BJ (cell line): ENCODE measurements around the gene SAP30BP. TPM values are rescaled to one million over a fixed set of nuclear protein-coding genes. Genes with fewer than 3 reads are reported as not detected.

Source experiments
- CTCF ChIA-PET: fragments of 350-600 bp; formaldehyde crosslinking; extraction: SDS; loops from one replicate; lab custom pipeline; 2021; ENCODE audit warnings: antibody characterized with exemption, inconsistent platforms; lab: Yijun Ruan, JAX
- POLR2A ChIA-PET: fragments of 300-600 bp; sonication (Branson Sonifier 250); formaldehyde crosslinking; extraction: SDS; loops from one replicate; lab custom pipeline; 2021; ENCODE audit warnings: antibody characterized with exemption; lab: Charles Lee
- DNase-seq: peaks from one replicate; pipeline ENCODE4 v3.0.0-alpha.2; 2011; ENCODE audit warnings: low read depth
- H3K27me3 ChIP-seq: 2 replicates; pipeline ENCODE4 v1.6.0; 2011; ENCODE audit warnings: low read length; ENCODE audit not compliant: control insufficient read depth, insufficient read depth
- H3K36me3 ChIP-seq: 2 replicates; pipeline ENCODE4 v1.5.1; 2011; ENCODE audit warnings: low read length; ENCODE audit not compliant: control insufficient read depth, insufficient read depth
- H3K4me3 ChIP-seq: 2 replicates; pipeline ENCODE4 v1.5.1; 2011; ENCODE audit warnings: low read depth, mild to moderate bottlenecking, control low read depth, low read length
- polyA plus RNA-seq: library from polyadenylated mRNA; depleted of rRNA; stranded (reverse); fragments of >200 nt; gene quantifications from 2 replicates; pipeline ENCODE4 v1.2.3, GENCODE V29; 2011
- TF ChIP-seq, protein P1 (sequence below): IDR thresholded peaks from 2 replicates; pipeline ENCODE4 v1.5.1; 2011; ENCODE audit warnings: low read depth, mild to moderate bottlenecking, control low read depth, inconsistent platforms, low read length, moderate library complexity; ENCODE audit not compliant: insufficient read depth

Gene SAP30BP
- polyA plus RNA-seq, 1 experiment: 84.8 TPM

DNA sequence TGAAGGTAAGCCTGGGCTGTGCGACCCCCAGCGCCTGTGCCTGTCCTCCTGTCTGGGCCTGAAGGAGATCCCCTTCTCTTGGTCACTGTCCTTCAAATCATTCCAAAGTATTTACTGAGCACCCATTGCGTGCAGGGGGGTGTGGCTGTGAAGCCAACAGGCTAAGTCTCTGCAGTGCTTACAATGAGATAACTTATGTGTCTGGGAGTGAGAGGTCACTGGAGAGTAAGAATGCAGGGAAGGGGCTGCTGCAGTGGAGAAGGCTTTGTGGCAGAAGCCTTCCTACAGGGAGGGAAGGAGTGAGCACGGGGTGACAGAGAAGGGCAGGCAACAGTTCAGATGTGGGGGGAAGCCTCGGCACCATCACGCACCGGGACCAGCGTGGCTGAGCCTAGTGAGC is 45.1 kb upstream of the SAP30BP start:
- Histone ChIP-seq H3K36me3 (no peaks in the 10 kb centered on the region), H3K4me3 (no peak overlapping the region), H3K27me3 (no peaks in the 10 kb centered on the region; the same call in 1 of the 2 replicates)
- POLR2A ChIA-PET: no interaction called here
- no peak for DNase-seq
- CTCF ChIA-PET: interaction anchor here (0.9 to 21.7 kb wide), 3 partner anchors 11 to 126 kb away, joined by 3 to 502 read pairs (median 37); partner anchors contain the start of gene SMIM5
- TF ChIP-seq, protein P1, sequence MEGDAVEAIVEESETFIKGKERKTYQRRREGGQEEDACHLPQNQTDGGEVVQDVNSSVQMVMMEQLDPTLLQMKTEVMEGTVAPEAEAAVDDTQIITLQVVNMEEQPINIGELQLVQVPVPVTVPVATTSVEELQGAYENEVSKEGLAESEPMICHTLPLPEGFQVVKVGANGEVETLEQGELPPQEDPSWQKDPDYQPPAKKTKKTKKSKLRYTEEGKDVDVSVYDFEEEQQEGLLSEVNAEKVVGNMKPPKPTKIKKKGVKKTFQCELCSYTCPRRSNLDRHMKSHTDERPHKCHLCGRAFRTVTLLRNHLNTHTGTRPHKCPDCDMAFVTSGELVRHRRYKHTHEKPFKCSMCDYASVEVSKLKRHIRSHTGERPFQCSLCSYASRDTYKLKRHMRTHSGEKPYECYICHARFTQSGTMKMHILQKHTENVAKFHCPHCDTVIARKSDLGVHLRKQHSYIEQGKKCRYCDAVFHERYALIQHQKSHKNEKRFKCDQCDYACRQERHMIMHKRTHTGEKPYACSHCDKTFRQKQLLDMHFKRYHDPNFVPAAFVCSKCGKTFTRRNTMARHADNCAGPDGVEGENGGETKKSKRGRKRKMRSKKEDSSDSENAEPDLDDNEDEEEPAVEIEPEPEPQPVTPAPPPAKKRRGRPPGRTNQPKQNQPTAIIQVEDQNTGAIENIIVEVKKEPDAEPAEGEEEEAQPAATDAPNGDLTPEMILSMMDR: no peak

DNA sequence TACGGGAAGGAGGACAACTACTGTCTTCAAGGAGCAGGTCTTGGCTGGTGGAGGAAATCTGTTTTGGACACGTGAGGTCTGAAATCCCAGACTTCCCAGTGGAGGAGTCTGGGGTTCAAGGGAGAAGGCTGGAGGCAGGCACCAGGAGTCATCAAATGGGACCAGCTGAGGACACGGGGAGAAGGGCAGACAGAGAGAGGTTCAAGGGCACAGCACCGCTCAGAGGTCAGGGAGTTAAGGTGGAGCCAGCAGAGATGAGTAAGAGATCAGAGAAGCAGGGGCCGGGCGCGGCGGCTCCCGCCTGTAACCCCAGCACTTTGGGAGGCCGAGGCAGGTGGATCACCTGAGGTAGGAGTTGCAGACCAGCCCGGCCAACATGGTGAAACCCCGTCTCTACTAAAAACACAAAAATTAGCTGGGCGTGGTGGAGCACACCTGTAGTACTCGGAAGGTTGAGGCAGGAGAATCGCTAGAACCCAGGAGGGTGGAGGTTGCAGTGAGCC is 44.3 kb upstream of the SAP30BP start:
- no peak overlapping the region for H3K4me3 ChIP-seq
- no peaks in the 10 kb centered on the region for H3K36me3 ChIP-seq
- TF ChIP-seq, protein P1: no peak
- no peak for DNase-seq
- ChIA-PET CTCF (interaction anchor here (1.1 to 21.7 kb wide), 4 partner anchors 9 to 125 kb away, joined by 4 to 502 read pairs (median 26); partner anchors contain the start of gene SMIM5), POLR2A (no interaction called here)
- no peaks in the 10 kb centered on the region; the same call in 1 of the 2 replicates for H3K27me3 ChIP-seq

GRCh38 chr17:75623386-75623785 is 43.8 kb upstream of the SAP30BP start:
- no peak for DNase-seq
- TF ChIP-seq, protein P1: no peak
- Histone ChIP-seq H3K36me3 (no peaks in the 10 kb centered on the region; the same call in 1 of the 2 replicates), H3K27me3 (no peaks in the 10 kb centered on the region; the same call in 1 of the 2 replicates), H3K4me3 (no peak overlapping the region)
- ChIA-PET CTCF (interaction anchor here (0.8 to 21.7 kb wide), 6 partner anchors 9 to 125 kb away, joined by 3 to 502 read pairs (median 5); partner anchors contain the start of gene SMIM5), POLR2A (no interaction called here)

GRCh38 chr17:75624021-75624420 is 43.1 kb upstream of the SAP30BP start:
- CTCF ChIA-PET: interaction anchor here (0.8 to 21.7 kb wide), 8 partner anchors 9 to 124 kb away, joined by 3 to 502 read pairs (median 4); partner anchors contain the start of gene SMIM5
- Histone ChIP-seq H3K27me3 (no peaks in the 10 kb centered on the region; the same call in 1 of the 2 replicates), H3K36me3 (peaks cover 1% of the 10 kb centered on the region), H3K4me3 (no peak overlapping the region)
- TF ChIP-seq, protein P1: no peak
- DNase-seq: no peak
- POLR2A ChIA-PET: no interaction called here

DNA sequence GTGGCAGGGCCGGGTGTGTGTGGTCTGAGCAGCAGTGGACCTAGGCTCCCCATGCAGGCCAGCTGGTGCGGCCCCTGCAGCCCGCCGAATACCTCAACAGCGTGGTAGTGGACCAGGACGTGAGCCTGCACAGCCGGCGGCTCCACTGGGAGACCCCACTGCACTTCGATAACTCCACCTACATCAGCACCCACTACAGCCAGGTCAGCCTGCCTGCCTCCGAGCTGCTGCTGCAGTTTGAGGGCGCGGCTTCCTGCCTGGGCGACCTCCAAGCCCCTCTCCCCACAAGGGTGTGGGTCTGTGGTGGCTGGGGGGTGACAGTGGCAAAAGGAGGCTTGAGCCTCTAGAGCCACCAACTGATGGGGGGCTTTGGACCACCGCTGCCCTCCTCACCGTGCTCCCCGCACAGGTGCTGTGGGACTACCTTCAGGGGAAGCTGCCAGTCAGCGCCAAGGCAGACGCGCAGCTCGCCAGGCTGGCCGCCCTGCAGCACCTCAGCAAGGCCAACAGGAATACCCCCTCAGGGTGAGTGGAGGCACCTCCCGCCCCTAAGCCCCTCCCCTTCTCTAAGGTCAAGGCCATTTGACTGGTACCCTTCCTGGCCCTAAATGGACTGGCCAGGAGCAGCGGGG is 42.3 kb upstream of the SAP30BP start:
- Histone ChIP-seq H3K4me3 (no peak overlapping the region), H3K27me3 (no peaks in the 10 kb centered on the region; the same call in 1 of the 2 replicates), H3K36me3 (peaks cover 5% of the 10 kb centered on the region)
- TF ChIP-seq, protein P1: no peak
- CTCF ChIA-PET: interaction anchor here (1.0 to 21.7 kb wide), 12 partner anchors 8 to 159 kb away, joined by 3 to 502 read pairs (median 4); partner anchors contain the start of gene SMIM5
- POLR2A ChIA-PET: no interaction called here
- no peak for DNase-seq
